ENCODE data around the gene HCRT.

DNA sequence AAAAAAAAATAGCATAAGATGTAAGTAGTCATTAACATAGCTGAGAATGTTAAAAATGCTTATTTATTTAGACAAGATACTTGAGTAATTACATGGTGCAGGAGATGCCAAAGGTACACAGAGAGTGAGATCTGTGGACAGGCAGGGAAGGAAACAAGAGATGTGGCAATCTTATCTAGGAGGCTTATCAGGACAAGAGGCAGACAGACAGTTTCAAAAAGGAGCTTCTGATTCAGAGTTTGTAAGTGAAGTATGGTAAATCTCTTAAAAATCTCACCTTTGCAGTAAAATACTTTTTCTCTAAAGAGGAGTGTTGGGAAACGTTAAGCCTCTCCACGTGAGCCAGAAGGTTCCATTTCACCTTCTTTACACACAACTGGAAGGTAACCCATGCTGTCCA is 28.9 kb upstream of the HCRT start:
- no peak for TF ChIP-seq REST (IDR thresholded peaks at IDR 0.05; ENCODE audit: low read depth)
- no peak for TF ChIP-seq EGR1 (IDR thresholded peaks at IDR 0.05)
- no peak for TF ChIP-seq TCF12 (IDR thresholded peaks at IDR 0.05; ENCODE audit: low read depth)
- TF ChIP-seq MAX (IDR thresholded peaks at IDR 0.05) = no peak
- TF ChIP-seq CEBPB (IDR thresholded peaks at IDR 0.05) = no peak
- TF ChIP-seq, protein P1, sequence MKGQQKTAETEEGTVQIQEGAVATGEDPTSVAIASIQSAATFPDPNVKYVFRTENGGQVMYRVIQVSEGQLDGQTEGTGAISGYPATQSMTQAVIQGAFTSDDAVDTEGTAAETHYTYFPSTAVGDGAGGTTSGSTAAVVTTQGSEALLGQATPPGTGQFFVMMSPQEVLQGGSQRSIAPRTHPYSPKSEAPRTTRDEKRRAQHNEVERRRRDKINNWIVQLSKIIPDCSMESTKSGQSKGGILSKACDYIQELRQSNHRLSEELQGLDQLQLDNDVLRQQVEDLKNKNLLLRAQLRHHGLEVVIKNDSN (IDR thresholded peaks at IDR 0.05) = no peak
- no peak for TF ChIP-seq FOXM1 (IDR thresholded peaks at IDR 0.05; ENCODE audit: borderline replicate concordance, low read depth)

Measured in Ishikawa (cell line).